Right atrium auricular region (tissue), 2 donors: ENCODE measurements around the gene CACNG1. TPM values are rescaled to one million over a fixed set of nuclear protein-coding genes. Genes with fewer than 3 reads are reported as not detected.
"Not testable (repeated sequence)": the region's sequence is repeated elsewhere in the genome, so short reads cannot be mapped to it uniquely, and the experiment has no call there.

ENCODE experiments used
- DNase-seq: peaks from one replicate; pipeline ENCODE4 v3.0.0-alpha.2; 2019; ENCODE audit warnings: low spot score
- H3K27ac ChIP-seq, 2 donors: fragments of 200-600 bp; sonication (generic); 1 replicate in 1 of 2; 2 replicates in 1 of 2; pipeline ENCODE4 v1.5.1; 2016 to 2019
- H3K27me3 ChIP-seq, 2 donors: fragments of 200-600 bp; sonication (generic); one replicate each; pipeline versions ENCODE4 v1.5.1 to v1.6.0; 2017 to 2019
- H3K36me3 ChIP-seq: fragments of 200-600 bp; sonication (generic); one replicate; pipeline ENCODE4 v1.5.1; 2016
- H3K4me1 ChIP-seq, 2 donors: fragments of 200-600 bp; sonication (generic); one replicate each; pipeline versions ENCODE4 v1.5.1 to v1.6.0; 2017 to 2019
- H3K4me3 ChIP-seq, 2 donors: fragments of 200-600 bp; sonication (generic); 1 replicate in 1 of 2; 2 replicates in 1 of 2; pipeline ENCODE4 v1.5.1; 2017 to 2019; ENCODE audit warnings: mild to moderate bottlenecking in 1 of 2, moderate library complexity in 1 of 2
- H3K9me3 ChIP-seq, 2 donors: fragments of 200-600 bp; sonication (generic); one replicate each; pipeline ENCODE4 v1.5.1; 2019
- total RNA-seq, 2 donors: library from RNA; depleted of rRNA; stranded (reverse); fragments of >200 nt; gene quantifications; one replicate each; pipeline ENCODE4 v1.1.0, GENCODE V29; 2016
- TF ChIP-seq, protein P1 (sequence below), 2 donors: fragments of 200-600 bp; sonication (generic); IDR thresholded peaks; one replicate each; pipeline ENCODE4 v1.5.1; 2019; ENCODE audit warnings: antibody characterized with exemption in 2 of 2

CACNG1 gene
- total RNA-seq, 2 donors from 2014 or later, result not detected

DNA sequence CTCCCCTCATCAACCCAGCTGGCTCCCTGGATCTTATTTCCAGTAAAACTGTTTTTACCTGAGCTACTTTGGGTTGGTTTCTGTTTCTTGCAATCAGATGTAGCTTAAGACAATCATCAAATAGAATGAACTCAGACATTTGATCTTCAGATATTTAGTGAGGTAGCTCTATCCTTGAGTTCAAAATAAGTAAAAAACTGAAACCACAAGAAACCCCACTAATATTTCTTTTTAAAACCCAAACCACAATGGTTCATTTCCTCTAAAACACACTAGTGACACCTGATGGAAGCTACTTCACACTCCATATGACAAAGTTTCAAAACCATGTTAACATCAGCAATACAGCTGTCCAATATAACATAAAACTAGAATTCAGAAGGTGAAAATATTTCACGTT lies 37.8 kb downstream of the CACNG1 start:
- Histone ChIP-seq H3K27ac (no peak overlapping the region), H3K4me3 (no peak overlapping the region), H3K36me3 (peaks cover 9% of the 10 kb centered on the region), H3K4me1 (no peaks in the 10 kb centered on the region), H3K27me3 (no peaks in the 10 kb centered on the region), H3K9me3 (no peaks in the 10 kb centered on the region)
- no peak for DNase-seq
- TF ChIP-seq, protein P1, sequence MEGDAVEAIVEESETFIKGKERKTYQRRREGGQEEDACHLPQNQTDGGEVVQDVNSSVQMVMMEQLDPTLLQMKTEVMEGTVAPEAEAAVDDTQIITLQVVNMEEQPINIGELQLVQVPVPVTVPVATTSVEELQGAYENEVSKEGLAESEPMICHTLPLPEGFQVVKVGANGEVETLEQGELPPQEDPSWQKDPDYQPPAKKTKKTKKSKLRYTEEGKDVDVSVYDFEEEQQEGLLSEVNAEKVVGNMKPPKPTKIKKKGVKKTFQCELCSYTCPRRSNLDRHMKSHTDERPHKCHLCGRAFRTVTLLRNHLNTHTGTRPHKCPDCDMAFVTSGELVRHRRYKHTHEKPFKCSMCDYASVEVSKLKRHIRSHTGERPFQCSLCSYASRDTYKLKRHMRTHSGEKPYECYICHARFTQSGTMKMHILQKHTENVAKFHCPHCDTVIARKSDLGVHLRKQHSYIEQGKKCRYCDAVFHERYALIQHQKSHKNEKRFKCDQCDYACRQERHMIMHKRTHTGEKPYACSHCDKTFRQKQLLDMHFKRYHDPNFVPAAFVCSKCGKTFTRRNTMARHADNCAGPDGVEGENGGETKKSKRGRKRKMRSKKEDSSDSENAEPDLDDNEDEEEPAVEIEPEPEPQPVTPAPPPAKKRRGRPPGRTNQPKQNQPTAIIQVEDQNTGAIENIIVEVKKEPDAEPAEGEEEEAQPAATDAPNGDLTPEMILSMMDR (IDR thresholded peaks at IDR 0.05), result no peak

DNA sequence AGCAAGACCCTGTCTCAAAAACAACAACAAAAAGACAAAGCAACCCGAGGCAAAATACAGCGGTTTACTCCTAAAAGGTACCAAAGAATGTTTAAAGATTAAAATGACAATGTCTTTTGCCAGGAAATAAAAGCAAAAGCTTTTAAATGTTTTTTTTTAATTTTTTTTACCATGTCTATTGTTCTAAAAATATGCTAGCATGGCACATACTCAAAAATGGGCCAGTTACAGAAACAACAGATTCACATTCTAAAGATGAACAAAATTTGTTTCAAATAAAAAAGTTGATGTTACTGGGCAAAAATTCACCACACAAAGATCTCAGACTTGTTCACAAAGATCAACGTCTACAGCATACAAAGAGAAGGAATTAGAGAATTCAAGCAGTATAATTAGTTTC lies 41.1 kb downstream of the CACNG1 start:
- DNase-seq, result no peak
- H3K4me3 ChIP-seq, result no peak overlapping the region
- no peaks in the 10 kb centered on the region for H3K4me1 ChIP-seq
- H3K27me3 ChIP-seq, result no peaks in the 10 kb centered on the region
- H3K9me3 ChIP-seq, result no peaks in the 10 kb centered on the region
- no peak overlapping the region for H3K27ac ChIP-seq
- H3K36me3 ChIP-seq, result peaks cover 9% of the 10 kb centered on the region
- TF ChIP-seq, protein P1 (IDR thresholded peaks at IDR 0.05), result no peak

DNA sequence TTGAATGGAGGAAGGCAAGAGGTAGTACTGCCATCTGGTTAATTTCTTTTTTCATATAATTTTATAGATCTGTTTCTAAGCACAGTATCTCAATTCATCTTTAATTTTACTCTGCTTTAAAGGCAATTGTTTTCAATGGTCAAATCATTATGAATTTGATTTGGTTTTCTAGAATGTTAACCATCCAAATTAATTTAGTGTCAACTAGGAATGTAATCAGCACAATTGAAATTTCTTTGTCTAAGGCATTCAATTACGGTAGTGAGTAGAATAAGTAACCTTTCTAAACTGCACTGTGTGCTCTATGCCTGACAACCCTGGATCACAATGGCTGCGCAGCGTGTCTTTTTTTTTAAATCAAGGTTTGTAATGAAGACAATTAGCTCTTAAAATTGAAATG lies 44.3 kb downstream of the CACNG1 start:
- Histone ChIP-seq H3K9me3 (no peaks in the 10 kb centered on the region), H3K4me1 (no peaks in the 10 kb centered on the region), H3K27ac (no peak overlapping the region), H3K36me3 (peaks cover 9% of the 10 kb centered on the region), H3K4me3 (no peak overlapping the region), H3K27me3 (no peaks in the 10 kb centered on the region)
- TF ChIP-seq, protein P1 (IDR thresholded peaks at IDR 0.05), result no peak
- DNase-seq, result no peak

DNA sequence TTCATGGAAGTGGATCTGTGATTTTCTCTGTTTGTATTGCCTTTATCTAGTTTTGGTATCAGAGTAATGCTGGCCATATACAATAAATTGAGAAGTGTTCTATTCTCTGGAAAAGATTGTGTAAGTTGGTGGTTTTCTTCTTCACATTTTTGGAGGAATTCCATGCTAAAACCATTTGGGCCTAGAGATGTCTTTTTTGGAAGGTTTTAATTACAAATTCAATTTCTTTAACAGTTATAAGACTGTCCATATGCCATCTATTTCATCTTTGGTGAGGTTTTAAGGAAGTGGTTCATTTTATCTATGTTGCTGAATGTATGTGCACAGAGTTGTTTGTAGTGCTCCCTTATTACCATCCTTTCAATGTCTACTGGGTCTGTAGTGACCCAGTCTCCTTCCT lies 46.0 kb downstream of the CACNG1 start:
- Histone ChIP-seq H3K4me1 (no peaks in the 10 kb centered on the region), H3K27ac (no peak overlapping the region), H3K27me3 (no peaks in the 10 kb centered on the region), H3K4me3 (no peak overlapping the region), H3K9me3 (no peaks in the 10 kb centered on the region), H3K36me3 (peaks cover 9% of the 10 kb centered on the region)
- TF ChIP-seq, protein P1 (IDR thresholded peaks at IDR 0.05), result no peak
- no peak for DNase-seq

DNA sequence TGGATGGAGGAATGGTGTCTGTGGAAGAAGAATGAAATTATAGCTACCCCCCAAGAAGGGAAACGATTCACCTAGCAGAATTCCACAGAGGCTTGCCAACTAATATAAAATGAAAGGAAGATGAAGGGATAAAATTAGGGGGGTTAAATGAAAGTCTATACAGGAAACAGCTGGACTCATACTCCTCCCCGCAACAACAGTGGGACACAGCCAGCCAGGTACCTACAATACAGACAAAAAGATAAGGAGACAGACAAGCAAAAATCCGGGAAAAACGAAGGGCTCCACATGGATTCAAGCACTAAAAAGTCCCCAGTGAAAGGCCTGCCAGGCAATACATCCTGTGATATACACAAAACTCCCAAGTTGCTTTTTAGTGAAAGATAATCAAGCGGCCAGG lies 47.9 kb downstream of the CACNG1 start:
- no peaks in the 10 kb centered on the region for H3K4me1 ChIP-seq
- TF ChIP-seq, protein P1 (IDR thresholded peaks at IDR 0.05), result no peak
- no peaks in the 10 kb centered on the region for H3K27me3 ChIP-seq
- DNase-seq, result no peak
- H3K4me3 ChIP-seq, result no peak overlapping the region
- no peaks in the 10 kb centered on the region for H3K9me3 ChIP-seq
- H3K27ac ChIP-seq, result no peak overlapping the region
- H3K36me3 ChIP-seq, result no peaks in the 10 kb centered on the region

DNA sequence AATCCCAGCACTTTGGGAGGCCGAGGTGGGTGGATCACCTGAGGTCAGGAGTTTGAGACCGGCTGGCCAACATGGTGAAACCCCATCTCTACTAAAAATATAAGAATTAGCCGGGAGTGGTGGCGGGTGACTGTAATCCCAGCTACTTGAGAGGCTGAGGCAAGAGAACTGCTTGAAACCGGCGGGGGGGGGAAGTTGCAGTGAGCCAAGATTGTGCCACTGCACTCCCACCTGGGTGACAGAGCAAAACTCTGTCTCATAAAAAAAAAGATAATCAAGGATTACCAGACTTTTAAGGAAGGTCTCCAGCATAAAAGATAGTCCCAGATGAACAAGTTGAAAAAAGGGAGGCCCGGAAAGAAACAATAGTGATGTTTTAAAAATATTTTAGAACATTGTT lies 48.4 kb downstream of the CACNG1 start:
- DNase-seq, H3K27me3 ChIP-seq, H3K27ac ChIP-seq, H3K4me3 ChIP-seq, H3K9me3 ChIP-seq, H3K4me1 ChIP-seq, H3K36me3 ChIP-seq: not testable (repeated sequence)
